K562 (cell line): ENCODE data around the gene PIK3C2B. TPM values are rescaled to one million over a fixed set of nuclear protein-coding genes. Genes with fewer than 3 reads are reported as not detected.

Experiments used
- ARID1B ChIP-seq: fragments of 450-650 bp; IDR thresholded peaks from 2 replicates; pipeline ENCODE4 v1.6.1; 2016; ENCODE audit warnings: antibody characterized with exemption, mild to moderate bottlenecking, inconsistent platforms
- CBFA2T2 ChIP-seq: fragments of 450-650 bp; conservative IDR thresholded peaks from 2 replicates; pipeline ENCODE4 v1.6.1; 2017; ENCODE audit warnings: mild to moderate bottlenecking
- CHAMP1 ChIP-seq: fragments of 450-650 bp; IDR thresholded peaks from 2 replicates; pipeline ENCODE4 v1.6.1; 2016; ENCODE audit warnings: mild to moderate bottlenecking
- DPF2 ChIP-seq: fragments of 450-650 bp; IDR thresholded peaks from 2 replicates; pipeline ENCODE4 v1.6.1; 2016
- ETV1 ChIP-seq: fragments of 450-650 bp; conservative IDR thresholded peaks from 2 replicates; pipeline ENCODE4 v1.6.1; 2016; ENCODE audit warnings: missing genetic modification characterization, control low read depth, low read depth, missing compliant biosample characterization
- GMEB1 ChIP-seq: fragments of 250-450 bp; sonication (Bioruptor Pico); IDR thresholded peaks from 2 replicates; pipeline ENCODE4 v1.4.0; 2020; ENCODE audit warnings: mild to moderate bottlenecking
- GTF2E2 ChIP-seq: fragments of 200-800 bp; sonication (Bioruptor generic); IDR thresholded peaks from 2 replicates; pipeline ENCODE4 v1.6.1; 2016; ENCODE audit warnings: missing genetic modification characterization, missing compliant biosample characterization
- HBP1 ChIP-seq: fragments of 450-650 bp; formaldehyde crosslinking; IDR thresholded peaks from 2 replicates; pipeline ENCODE4 v1.4.0; 2022; ENCODE audit warnings: missing genetic modification characterization
- HDAC6 ChIP-seq: IDR thresholded peaks from 2 replicates; pipeline ENCODE4 v1.6.1; 2012; ENCODE audit warnings: low read depth, mild to moderate bottlenecking, control low read depth, inconsistent platforms, low read length, moderate library complexity
- HEY1 ChIP-seq: fragments of 250-450 bp; sonication (Bioruptor Pico); IDR thresholded peaks from 2 replicates; pipeline ENCODE4 v1.5.0; 2020; ENCODE audit warnings: mild to moderate bottlenecking, moderate library complexity, borderline replicate concordance
- KDM1A ChIP-seq, 2 experiments: fragments of 450-650 bp; IDR thresholded peaks; 2 replicates each; pipeline ENCODE4 v1.6.1; 2016; ENCODE audit warnings: mild to moderate bottlenecking in 2 of 2
- MAFK ChIP-seq: IDR thresholded peaks from 2 replicates; pipeline ENCODE4 v1.6.1; 2011; ENCODE audit warnings: low read length, improper control_type of control experiment
- NCOA2 ChIP-seq, 2 experiments: fragments of 450-650 bp; IDR thresholded peaks; 2 replicates each; pipeline ENCODE4 v1.6.1; 2018; ENCODE audit warnings: mild to moderate bottlenecking in 2 of 2, moderate library complexity in 1 of 2; ENCODE audit not compliant: partially characterized antibody in 2 of 2
- PHB2 ChIP-seq: fragments of 450-650 bp; IDR thresholded peaks from 2 replicates; pipeline ENCODE4 v1.6.1; 2017; ENCODE audit warnings: low read depth
- PREB ChIP-seq: sonication (generic); formaldehyde crosslinking; IDR thresholded peaks from 2 replicates; pipeline ENCODE4 v1.8.1; 2023; ENCODE audit warnings: mild to moderate bottlenecking, missing genetic modification reagents
- RBM39 ChIP-seq: fragments of 200-400 bp; formaldehyde crosslinking; optimal IDR thresholded peaks from 2 replicates; pipeline ENCODE3; 2018; ENCODE audit warnings: low read depth, low read length
- SMARCC2 ChIP-seq: fragments of 450-650 bp; IDR thresholded peaks from 2 replicates; pipeline ENCODE4 v1.6.1; 2017; ENCODE audit warnings: antibody characterized with exemption, moderate library complexity, mild to moderate bottlenecking, low read depth
- SREBF1 ChIP-seq: fragments of 150-350 bp; IDR thresholded peaks from 2 replicates; pipeline ENCODE4 v1.6.1; 2014; ENCODE audit warnings: antibody characterized with exemption, low read depth, low read length, borderline replicate concordance
- ZBTB17 ChIP-seq: fragments of 450-650 bp; formaldehyde crosslinking; IDR thresholded peaks from 2 replicates; pipeline ENCODE4 v1.4.0; 2020; ENCODE audit warnings: mild to moderate bottlenecking
- ZFP1 ChIP-seq: fragments of 450-650 bp; formaldehyde crosslinking; IDR thresholded peaks from 2 replicates; pipeline ENCODE4 v1.4.0; 2020; ENCODE audit warnings: mild to moderate bottlenecking, mixed read lengths
- ZNF217 ChIP-seq: sonication (generic); formaldehyde crosslinking; IDR thresholded peaks from 2 replicates; pipeline ENCODE4 v1.8.0; 2022; ENCODE audit warnings: mild to moderate bottlenecking, missing genetic modification reagents
- ZNF511 ChIP-seq: sonication (generic); formaldehyde crosslinking; IDR thresholded peaks from 2 replicates; pipeline ENCODE4 v1.8.0; 2022; ENCODE audit warnings: mild to moderate bottlenecking, missing genetic modification reagents
- polyA plus RNA-seq, 8 experiments: library from polyadenylated mRNA; depleted of rRNA in 4 of 8; stranded (reverse) in 5 of 8; unstranded in 3 of 8; fragments of >200 nt; fragmentation: Nextera tagmentation in 2 of 8; fragmentation: Illumina TruSeq in 1 of 8; extraction: Ambion mirVana in 2 of 8; extraction: Trizol in 1 of 8; gene quantifications; 2 replicates each; pipeline versions ENCODE4 v1.2.1 to v1.2.3, GENCODE V29; 2011 to 2014; ENCODE audit warnings: inconsistent platforms in 1 of 8, missing spikeins in 1 of 8
- total RNA-seq, 7 experiments: library from RNA; depleted of rRNA in 6 of 7; stranded (reverse); fragments of >200 nt in 6 of 7; fragmentation: Illumina TruSeq in 2 of 7; extraction: Trizol in 2 of 7; gene quantifications; 2 replicates each; pipeline versions ENCODE4 v1.2.1 to v1.2.3, GENCODE V29; 2011 to 2021; ENCODE audit warnings: low replicate concordance in 1 of 7

PIK3C2B gene
- total and polyA plus RNA-seq, 9 of the 15 experiments (the other 6 are each of a cell fraction or from before 2014, with no cell fraction given), result 0.10 to 2.9 (median 0.72) TPM

GRCh38 chr1:204465546-204466415 lies 28.8 kb downstream of the PIK3C2B start (continued):
- TF ChIP-seq CHAMP1 (no peak), ZBTB17 (CRISPR knock-in tag) (peak; percentile 58), HEY1 (CRISPR knock-in tag) (no peak), ZFP1 (no peak), MAFK (no peak), ARID1B (peak; percentile 38; the same call in 1 of the 2 replicates), SREBF1 (no peak), ZNF511 (CRISPR knock-in tag) (no peak), KDM1A (IDR thresholded peaks at IDR 0.05) (no peak), ETV1 (tag) (peak; percentile 44; the same call in 1 of the 2 replicates), HBP1 (CRISPR knock-in tag) (no peak), PHB2 (no peak), CBFA2T2 (peak; percentile 27; the same call in 1 of the 2 replicates), NCOA2 (IDR thresholded peaks at IDR 0.05; ENCODE audit: partially characterized antibody in 2 of 2) (no peak), RBM39 (no peak), ZNF217 (CRISPR knock-in tag) (no peak), PREB (CRISPR knock-in tag) (no peak), SMARCC2 (no peak), HDAC6 (no peak), DPF2 (peak; percentile 50; the same call in 1 of the 2 replicates), GMEB1 (peak; percentile 49; the same call in 1 of the 2 replicates), GTF2E2 (no peak)
